ENCODE measurements around the gene KDM3A. TPM values are rescaled to one million over a fixed set of nuclear protein-coding genes. Genes with fewer than 3 reads are reported as not detected.

The KDM3A gene
- total and polyA plus RNA-seq, 2 of the 8 experiments (the other 6 are each of a cell fraction or from before 2014, with no cell fraction given): 15.8 to 29.2 TPM

DNA sequence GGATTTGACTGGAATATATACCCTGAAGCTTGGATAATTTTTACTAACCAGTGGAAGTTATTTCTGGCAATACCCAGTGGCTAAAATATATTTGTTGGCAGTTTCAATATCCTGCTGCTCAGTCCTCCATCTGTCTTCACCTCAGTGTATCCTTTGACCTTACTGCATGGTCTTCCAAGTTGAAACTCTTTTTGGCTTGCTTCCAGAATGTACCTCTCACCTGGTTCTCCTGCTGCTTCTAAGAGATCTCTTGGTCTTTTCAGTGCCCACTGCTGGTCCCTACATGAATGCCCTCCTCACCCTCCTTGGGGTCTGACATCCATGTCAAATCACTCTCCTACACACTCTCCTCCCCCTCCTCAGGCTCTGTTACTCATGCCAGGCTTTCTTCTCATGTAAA lies 4.8 kb upstream of the KDM3A start (continued):
- TF ChIP-seq, protein P1, sequence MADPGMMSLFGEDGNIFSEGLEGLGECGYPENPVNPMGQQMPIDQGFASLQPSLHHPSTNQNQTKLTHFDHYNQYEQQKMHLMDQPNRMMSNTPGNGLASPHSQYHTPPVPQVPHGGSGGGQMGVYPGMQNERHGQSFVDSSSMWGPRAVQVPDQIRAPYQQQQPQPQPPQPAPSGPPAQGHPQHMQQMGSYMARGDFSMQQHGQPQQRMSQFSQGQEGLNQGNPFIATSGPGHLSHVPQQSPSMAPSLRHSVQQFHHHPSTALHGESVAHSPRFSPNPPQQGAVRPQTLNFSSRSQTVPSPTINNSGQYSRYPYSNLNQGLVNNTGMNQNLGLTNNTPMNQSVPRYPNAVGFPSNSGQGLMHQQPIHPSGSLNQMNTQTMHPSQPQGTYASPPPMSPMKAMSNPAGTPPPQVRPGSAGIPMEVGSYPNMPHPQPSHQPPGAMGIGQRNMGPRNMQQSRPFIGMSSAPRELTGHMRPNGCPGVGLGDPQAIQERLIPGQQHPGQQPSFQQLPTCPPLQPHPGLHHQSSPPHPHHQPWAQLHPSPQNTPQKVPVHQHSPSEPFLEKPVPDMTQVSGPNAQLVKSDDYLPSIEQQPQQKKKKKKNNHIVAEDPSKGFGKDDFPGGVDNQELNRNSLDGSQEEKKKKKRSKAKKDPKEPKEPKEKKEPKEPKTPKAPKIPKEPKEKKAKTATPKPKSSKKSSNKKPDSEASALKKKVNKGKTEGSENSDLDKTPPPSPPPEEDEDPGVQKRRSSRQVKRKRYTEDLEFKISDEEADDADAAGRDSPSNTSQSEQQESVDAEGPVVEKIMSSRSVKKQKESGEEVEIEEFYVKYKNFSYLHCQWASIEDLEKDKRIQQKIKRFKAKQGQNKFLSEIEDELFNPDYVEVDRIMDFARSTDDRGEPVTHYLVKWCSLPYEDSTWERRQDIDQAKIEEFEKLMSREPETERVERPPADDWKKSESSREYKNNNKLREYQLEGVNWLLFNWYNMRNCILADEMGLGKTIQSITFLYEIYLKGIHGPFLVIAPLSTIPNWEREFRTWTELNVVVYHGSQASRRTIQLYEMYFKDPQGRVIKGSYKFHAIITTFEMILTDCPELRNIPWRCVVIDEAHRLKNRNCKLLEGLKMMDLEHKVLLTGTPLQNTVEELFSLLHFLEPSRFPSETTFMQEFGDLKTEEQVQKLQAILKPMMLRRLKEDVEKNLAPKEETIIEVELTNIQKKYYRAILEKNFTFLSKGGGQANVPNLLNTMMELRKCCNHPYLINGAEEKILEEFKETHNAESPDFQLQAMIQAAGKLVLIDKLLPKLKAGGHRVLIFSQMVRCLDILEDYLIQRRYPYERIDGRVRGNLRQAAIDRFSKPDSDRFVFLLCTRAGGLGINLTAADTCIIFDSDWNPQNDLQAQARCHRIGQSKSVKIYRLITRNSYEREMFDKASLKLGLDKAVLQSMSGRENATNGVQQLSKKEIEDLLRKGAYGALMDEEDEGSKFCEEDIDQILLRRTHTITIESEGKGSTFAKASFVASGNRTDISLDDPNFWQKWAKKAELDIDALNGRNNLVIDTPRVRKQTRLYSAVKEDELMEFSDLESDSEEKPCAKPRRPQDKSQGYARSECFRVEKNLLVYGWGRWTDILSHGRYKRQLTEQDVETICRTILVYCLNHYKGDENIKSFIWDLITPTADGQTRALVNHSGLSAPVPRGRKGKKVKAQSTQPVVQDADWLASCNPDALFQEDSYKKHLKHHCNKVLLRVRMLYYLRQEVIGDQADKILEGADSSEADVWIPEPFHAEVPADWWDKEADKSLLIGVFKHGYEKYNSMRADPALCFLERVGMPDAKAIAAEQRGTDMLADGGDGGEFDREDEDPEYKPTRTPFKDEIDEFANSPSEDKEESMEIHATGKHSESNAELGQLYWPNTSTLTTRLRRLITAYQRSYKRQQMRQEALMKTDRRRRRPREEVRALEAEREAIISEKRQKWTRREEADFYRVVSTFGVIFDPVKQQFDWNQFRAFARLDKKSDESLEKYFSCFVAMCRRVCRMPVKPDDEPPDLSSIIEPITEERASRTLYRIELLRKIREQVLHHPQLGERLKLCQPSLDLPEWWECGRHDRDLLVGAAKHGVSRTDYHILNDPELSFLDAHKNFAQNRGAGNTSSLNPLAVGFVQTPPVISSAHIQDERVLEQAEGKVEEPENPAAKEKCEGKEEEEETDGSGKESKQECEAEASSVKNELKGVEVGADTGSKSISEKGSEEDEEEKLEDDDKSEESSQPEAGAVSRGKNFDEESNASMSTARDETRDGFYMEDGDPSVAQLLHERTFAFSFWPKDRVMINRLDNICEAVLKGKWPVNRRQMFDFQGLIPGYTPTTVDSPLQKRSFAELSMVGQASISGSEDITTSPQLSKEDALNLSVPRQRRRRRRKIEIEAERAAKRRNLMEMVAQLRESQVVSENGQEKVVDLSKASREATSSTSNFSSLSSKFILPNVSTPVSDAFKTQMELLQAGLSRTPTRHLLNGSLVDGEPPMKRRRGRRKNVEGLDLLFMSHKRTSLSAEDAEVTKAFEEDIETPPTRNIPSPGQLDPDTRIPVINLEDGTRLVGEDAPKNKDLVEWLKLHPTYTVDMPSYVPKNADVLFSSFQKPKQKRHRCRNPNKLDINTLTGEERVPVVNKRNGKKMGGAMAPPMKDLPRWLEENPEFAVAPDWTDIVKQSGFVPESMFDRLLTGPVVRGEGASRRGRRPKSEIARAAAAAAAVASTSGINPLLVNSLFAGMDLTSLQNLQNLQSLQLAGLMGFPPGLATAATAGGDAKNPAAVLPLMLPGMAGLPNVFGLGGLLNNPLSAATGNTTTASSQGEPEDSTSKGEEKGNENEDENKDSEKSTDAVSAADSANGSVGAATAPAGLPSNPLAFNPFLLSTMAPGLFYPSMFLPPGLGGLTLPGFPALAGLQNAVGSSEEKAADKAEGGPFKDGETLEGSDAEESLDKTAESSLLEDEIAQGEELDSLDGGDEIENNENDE (IDR thresholded peaks at IDR 0.05; ENCODE audit: insufficient replicate concordance, low read length): no peak
- no peak for TF ChIP-seq ZNF274 (IDR thresholded peaks at IDR 0.05; ENCODE audit: borderline replicate concordance, extremely low read depth, low read length)
- no peak for TF ChIP-seq BACH1 (IDR thresholded peaks at IDR 0.05; ENCODE audit: low read length)
- TF ChIP-seq NRF1 (IDR thresholded peaks at IDR 0.05; ENCODE audit: low read depth, low read length): no peak
- TF ChIP-seq, protein P2, sequence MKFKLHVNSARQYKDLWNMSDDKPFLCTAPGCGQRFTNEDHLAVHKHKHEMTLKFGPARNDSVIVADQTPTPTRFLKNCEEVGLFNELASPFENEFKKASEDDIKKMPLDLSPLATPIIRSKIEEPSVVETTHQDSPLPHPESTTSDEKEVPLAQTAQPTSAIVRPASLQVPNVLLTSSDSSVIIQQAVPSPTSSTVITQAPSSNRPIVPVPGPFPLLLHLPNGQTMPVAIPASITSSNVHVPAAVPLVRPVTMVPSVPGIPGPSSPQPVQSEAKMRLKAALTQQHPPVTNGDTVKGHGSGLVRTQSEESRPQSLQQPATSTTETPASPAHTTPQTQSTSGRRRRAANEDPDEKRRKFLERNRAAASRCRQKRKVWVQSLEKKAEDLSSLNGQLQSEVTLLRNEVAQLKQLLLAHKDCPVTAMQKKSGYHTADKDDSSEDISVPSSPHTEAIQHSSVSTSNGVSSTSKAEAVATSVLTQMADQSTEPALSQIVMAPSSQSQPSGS (IDR thresholded peaks at IDR 0.05; ENCODE audit: low read length): no peak
- no peak for TF ChIP-seq JUN (IDR thresholded peaks at IDR 0.05; ENCODE audit: low read depth, low read length)
- no peak for TF ChIP-seq HDAC6 (IDR thresholded peaks at IDR 0.05; ENCODE audit: low read depth, low read length)
- TF ChIP-seq, protein P3, sequence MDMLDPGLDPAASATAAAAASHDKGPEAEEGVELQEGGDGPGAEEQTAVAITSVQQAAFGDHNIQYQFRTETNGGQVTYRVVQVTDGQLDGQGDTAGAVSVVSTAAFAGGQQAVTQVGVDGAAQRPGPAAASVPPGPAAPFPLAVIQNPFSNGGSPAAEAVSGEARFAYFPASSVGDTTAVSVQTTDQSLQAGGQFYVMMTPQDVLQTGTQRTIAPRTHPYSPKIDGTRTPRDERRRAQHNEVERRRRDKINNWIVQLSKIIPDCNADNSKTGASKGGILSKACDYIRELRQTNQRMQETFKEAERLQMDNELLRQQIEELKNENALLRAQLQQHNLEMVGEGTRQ (IDR thresholded peaks at IDR 0.05; ENCODE audit: low read length): no peak
